ENCODE data around the gene DPCD. TPM values are rescaled to one million over a fixed set of nuclear protein-coding genes. Genes with fewer than 3 reads are reported as not detected.

DPCD gene
- total and polyA plus RNA-seq, 2 experiments from 2014 or later: 161 to 257 TPM

GRCh38 chr10:101639141-101639900 lies 51.2 kb downstream of the DPCD start:
- Histone ChIP-seq H3K4me1 (ENCODE audit: low read depth) (peaks cover 5% of the 10 kb centered on the region), H3K27ac (peak overlapping the region; percentile 57), H3K9me3 (ENCODE audit: low read depth) (no peaks in the 10 kb centered on the region), H3K4me3 (no peak overlapping the region), H3K27me3 (no peaks in the 10 kb centered on the region), H3K36me3 (peaks cover 3% of the 10 kb centered on the region)
- DNase-seq (ENCODE audit: low read depth in 1 of 2, low spot score in 1 of 2): no peak
- no peak for TF ChIP-seq CTCF (IDR thresholded peaks at IDR 0.05; ENCODE audit: low read depth, low read length)

DNA sequence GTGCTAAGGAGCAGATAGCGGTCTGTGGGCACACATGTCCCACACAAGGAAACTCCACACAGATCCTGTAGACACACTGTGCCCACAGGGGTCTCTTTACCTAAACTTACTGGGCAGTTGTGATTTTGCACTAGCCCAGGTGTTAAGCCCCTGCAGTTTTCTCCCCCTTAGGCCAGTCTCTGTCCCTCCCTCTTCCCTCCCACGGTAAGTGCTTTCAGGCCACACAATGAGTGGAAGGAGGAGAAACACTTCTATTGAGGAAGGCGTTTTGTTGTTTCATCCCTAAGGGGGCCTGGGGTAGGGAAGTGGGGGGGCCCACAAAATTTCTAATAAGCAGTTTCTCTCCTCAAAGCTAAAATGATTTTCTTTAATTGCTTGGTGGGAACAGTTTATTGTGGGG lies 55.4 kb downstream of the DPCD start:
- Histone ChIP-seq H3K27me3 (no peaks in the 10 kb centered on the region), H3K36me3 (no peaks in the 10 kb centered on the region), H3K4me1 (ENCODE audit: low read depth) (peaks cover 20% of the 10 kb centered on the region), H3K27ac (no peak overlapping the region), H3K9me3 (ENCODE audit: low read depth) (no peaks in the 10 kb centered on the region), H3K4me3 (no peak overlapping the region)
- DNase-seq (ENCODE audit: low read depth in 1 of 2, low spot score in 1 of 2): no peak
- TF ChIP-seq CTCF (IDR thresholded peaks at IDR 0.05; ENCODE audit: low read depth, low read length): no peak

GRCh38 chr10:101644002-101644401 lies 55.9 kb downstream of the DPCD start:
- H3K27ac ChIP-seq: no peak overlapping the region
- no peaks in the 10 kb centered on the region for H3K9me3 ChIP-seq (ENCODE audit: low read depth)
- no peaks in the 10 kb centered on the region for H3K36me3 ChIP-seq
- TF ChIP-seq CTCF (IDR thresholded peaks at IDR 0.05; ENCODE audit: low read depth, low read length): no peak
- H3K27me3 ChIP-seq: no peaks in the 10 kb centered on the region
- H3K4me1 ChIP-seq (ENCODE audit: low read depth): peaks cover 20% of the 10 kb centered on the region
- no peak for DNase-seq (ENCODE audit: low read depth in 1 of 2, low spot score in 1 of 2)
- no peak overlapping the region for H3K4me3 ChIP-seq

DNA sequence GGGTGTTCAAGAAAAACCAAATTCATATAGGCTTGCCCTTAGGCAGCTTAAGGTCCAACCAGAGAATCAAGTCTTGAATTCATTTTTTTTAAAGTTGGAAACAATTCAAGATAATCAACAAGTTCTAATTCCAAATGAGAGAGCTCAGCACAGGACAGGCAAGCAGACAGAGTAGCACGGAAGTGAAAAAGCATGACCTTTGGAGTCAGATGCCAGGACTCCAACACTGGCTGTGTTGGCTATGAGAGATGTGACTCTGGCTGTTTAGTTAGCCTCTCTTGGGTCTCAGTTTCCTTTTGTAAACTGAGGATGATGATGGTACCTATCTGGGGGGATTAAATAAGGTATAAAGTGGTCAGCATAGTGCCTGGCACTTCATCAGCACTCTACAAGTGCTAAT lies 57.5 kb downstream of the DPCD start:
- H3K9me3 ChIP-seq (ENCODE audit: low read depth): no peaks in the 10 kb centered on the region
- no peak overlapping the region for H3K27ac ChIP-seq
- no peak overlapping the region for H3K4me3 ChIP-seq
- H3K36me3 ChIP-seq: no peaks in the 10 kb centered on the region
- H3K27me3 ChIP-seq: no peaks in the 10 kb centered on the region
- peaks cover 20% of the 10 kb centered on the region for H3K4me1 ChIP-seq (ENCODE audit: low read depth)
- DNase-seq (ENCODE audit: low read depth in 1 of 2, low spot score in 1 of 2): no peak
- no peak for TF ChIP-seq CTCF (IDR thresholded peaks at IDR 0.05; ENCODE audit: low read depth, low read length)

DNA sequence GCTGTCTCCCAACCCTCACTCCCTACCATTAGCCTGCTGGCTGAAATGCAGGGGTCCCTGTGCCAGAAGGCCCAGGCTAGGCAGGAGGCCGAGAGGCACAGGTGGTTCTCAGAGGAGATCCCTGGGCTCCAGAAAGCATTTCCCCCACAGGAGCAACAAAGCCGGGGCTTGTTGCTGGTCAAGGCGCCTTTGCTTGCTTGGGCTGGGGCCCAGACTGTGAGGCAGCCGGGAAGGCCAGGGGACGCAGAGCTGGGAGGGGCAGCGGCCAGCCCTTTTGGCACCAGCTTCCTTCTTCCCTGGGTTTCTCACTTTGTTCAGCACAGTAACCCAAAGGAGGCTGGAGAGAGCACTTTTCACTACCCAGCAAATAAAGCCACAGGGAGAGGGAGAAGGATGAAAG lies 58.2 kb downstream of the DPCD start:
- peak overlapping the region; percentile 69 for H3K27ac ChIP-seq
- H3K4me3 ChIP-seq: no peak overlapping the region
- no peaks in the 10 kb centered on the region for H3K36me3 ChIP-seq
- no peaks in the 10 kb centered on the region for H3K9me3 ChIP-seq (ENCODE audit: low read depth)
- no peaks in the 10 kb centered on the region for H3K27me3 ChIP-seq
- H3K4me1 ChIP-seq (ENCODE audit: low read depth): peaks cover 20% of the 10 kb centered on the region
- no peak for DNase-seq (ENCODE audit: low read depth in 1 of 2, low spot score in 1 of 2)
- TF ChIP-seq CTCF (IDR thresholded peaks at IDR 0.05; ENCODE audit: low read depth, low read length): no peak

Data from cardiac muscle cell (in vitro differentiated cells and primary cell).